Left ventricle myocardium inferior (tissue), 1 donor: ENCODE data around the gene SIN3B. TPM values are rescaled to one million over a fixed set of nuclear protein-coding genes. Genes with fewer than 3 reads are reported as not detected.

Experiments
- DNase-seq: peaks from one replicate; pipeline ENCODE4 v3.0.0-alpha.2; 2020
- H3K27ac ChIP-seq: fragments of 200-600 bp; replicated peaks from 2 replicates; pipeline ENCODE4 v1.8.0; 2021
- H3K27me3 ChIP-seq: fragments of 200-600 bp; 2 replicates; pipeline ENCODE4 v1.8.0; 2021; ENCODE audit warnings: low read depth
- H3K36me3 ChIP-seq: fragments of 200-600 bp; 2 replicates; pipeline ENCODE4 v1.8.0; 2021
- H3K4me1 ChIP-seq: fragments of 200-600 bp; 2 replicates; pipeline ENCODE4 v1.8.0; 2021
- H3K4me3 ChIP-seq: fragments of 200-600 bp; 2 replicates; pipeline ENCODE4 v1.8.0; 2021; ENCODE audit warnings: mild to moderate bottlenecking, moderate library complexity
- H3K9me3 ChIP-seq: fragments of 200-600 bp; replicated peaks from 2 replicates; pipeline ENCODE4 v1.8.0; 2021
- CTCF ChIP-seq: fragments of 200-600 bp; IDR thresholded peaks from 2 replicates; pipeline ENCODE4 v1.8.0; 2021; ENCODE audit warnings: antibody characterized with exemption, mild to moderate bottlenecking, borderline replicate concordance
- intact Hi-C: fragments of 100-400 bp; cut with micrococcal nuclease; formaldehyde crosslinking; loops from one replicate; pipeline ENCODE4 v1.11.0; 2022
- total RNA-seq: library from RNA; stranded (reverse); fragmentation: NEBNext Ultra II Directional; extraction: Animal tissue kit (Norgen Biotek cat#: 25700); gene quantifications from one replicate; pipeline ENCODE4 v1.2.1, GENCODE V29; 2021
- donor health status: DM: no; HTN: yes; CAD: no; lungs with severe emphysema.

Gene SIN3B
- total RNA-seq, 1 donor from 2014 or later = 24.4 TPM

DNA sequence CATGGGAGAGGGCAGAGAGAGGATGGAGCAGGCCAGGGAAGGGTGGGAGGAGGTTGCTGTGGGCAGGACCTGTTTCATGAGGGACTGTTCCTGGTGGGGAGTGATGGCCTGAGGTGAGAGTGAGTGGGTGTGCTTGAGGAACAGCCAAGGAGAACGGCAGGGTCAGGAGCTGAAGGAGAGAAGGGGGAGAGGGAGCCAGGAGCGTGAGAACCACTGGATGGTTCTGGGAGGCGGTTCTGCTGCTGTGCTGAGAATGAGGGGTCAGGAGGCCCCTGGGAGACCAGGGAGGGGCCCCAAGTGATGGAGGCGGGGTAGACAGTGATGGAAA, 7.8 kb downstream of the SIN3B start:
- Histone ChIP-seq H3K27me3 (no peaks in the 10 kb centered on the region), H3K36me3 (peaks cover 81% of the 10 kb centered on the region), H3K9me3 (no peaks in the 10 kb centered on the region), H3K4me1 (peaks cover 25% of the 10 kb centered on the region), H3K27ac (no peak overlapping the region), H3K4me3 (no peak overlapping the region)
- intact Hi-C loops = no loop called here
- TF ChIP-seq CTCF = no peak
- no peak for DNase-seq

DNA sequence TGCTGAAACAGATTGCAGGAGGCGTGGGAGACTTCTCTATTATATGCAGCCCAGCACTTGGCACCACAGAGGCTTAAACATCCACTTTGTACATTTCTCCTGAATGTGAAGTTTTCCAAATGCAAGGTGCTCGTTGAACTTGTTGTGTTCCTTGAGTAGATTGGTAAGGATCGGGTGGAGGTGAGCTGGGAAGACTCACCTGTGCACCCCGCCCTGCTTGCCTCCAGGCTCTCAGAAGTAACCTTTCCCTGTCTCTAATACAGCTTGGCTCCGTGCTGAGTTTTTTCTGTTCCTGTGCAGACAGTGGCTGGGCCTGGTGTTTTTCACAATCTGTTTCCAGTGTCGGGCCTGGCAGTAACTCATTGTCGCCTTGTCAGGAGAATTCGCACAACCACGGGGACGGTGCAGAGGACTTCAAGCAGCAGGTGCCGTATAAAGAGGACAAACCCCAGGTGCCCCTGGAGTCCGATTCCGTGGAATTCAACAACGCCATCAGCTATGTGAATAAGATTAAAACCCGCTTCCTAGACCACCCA, 12.3 kb downstream of the SIN3B start:
- Histone ChIP-seq H3K4me3 (no peak overlapping the region), H3K27me3 (no peaks in the 10 kb centered on the region), H3K27ac (no peak overlapping the region), H3K4me1 (peaks cover 21% of the 10 kb centered on the region), H3K9me3 (no peaks in the 10 kb centered on the region), H3K36me3 (peaks cover 78% of the 10 kb centered on the region)
- no peak for TF ChIP-seq CTCF
- no peak for DNase-seq
- intact Hi-C loops = no loop called here

DNA sequence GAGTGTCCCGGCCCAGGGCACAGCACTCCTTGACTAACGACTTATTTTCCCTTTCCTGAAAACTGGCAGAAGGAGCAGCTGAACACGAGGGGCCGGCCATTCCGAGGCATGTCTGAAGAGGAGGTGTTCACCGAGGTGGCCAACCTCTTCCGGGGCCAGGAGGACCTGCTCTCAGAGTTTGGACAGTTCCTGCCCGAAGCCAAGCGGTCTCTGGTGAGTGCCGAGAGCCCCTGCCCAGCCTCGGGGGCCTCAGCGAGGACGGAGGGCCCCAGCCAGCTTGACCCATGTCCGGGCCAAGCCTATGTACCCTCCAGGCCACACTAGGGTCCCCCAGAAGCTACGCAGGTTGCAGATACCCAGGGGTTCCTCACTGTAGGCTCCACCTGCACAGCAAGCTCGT, 17.7 kb downstream of the SIN3B start:
- Histone ChIP-seq H3K4me3 (no peak overlapping the region), H3K27ac (no peak overlapping the region), H3K36me3 (peaks cover 94% of the 10 kb centered on the region), H3K27me3 (no peaks in the 10 kb centered on the region), H3K9me3 (no peaks in the 10 kb centered on the region), H3K4me1 (peaks cover 11% of the 10 kb centered on the region)
- no peak for DNase-seq
- intact Hi-C loops = no loop called here
- TF ChIP-seq CTCF = no peak

DNA sequence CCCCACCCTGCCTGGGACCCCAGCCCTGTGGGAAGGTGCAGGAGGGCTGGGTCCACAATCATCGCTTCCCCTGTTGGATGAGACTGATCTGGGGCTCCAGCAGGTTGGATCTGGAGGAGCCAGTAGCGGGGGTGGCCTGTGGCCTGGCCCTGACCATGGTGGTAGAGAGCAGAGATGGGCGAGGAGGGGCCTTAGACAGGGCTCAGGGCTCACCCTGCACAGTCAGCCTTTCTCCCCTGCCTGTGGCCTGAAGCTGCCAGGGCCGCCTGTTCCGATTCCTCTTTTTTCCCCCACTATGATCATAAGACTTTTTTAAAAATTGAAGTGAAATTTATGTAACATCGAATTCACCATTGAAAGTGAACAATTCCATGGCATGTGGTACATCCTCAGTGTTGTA, 18.2 kb downstream of the SIN3B start:
- intact Hi-C loops = no loop called here
- Histone ChIP-seq H3K27ac (no peak overlapping the region), H3K36me3 (peaks cover 94% of the 10 kb centered on the region)

DNA sequence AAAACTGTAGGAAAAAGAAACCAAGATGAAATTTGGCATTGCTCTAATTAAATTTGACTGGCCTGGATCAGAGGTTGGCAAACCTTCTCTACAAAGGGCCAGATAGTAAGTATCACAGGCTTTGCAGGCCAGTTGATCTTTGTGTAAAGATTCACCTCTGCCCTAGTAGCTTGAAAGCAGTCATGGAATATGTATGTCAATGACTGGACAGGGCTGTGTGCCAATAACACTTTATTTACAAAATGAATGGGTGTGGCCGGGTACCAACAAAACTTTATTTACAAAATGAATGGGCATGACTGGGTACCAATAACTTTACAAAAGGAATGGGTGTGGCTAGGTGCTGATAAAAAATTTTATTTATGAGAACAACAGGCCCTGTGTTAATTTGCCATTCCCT, 20.0 kb downstream of the SIN3B start:
- Histone ChIP-seq H3K36me3 (peaks cover 94% of the 10 kb centered on the region), H3K27me3 (no peaks in the 10 kb centered on the region), H3K4me3 (no peak overlapping the region), H3K4me1 (peaks cover 10% of the 10 kb centered on the region), H3K9me3 (no peaks in the 10 kb centered on the region), H3K27ac (no peak overlapping the region)
- intact Hi-C loops = no loop called here
- TF ChIP-seq CTCF = no peak
- no peak for DNase-seq

More for the DNA sequence above, 18.2 kb downstream of the SIN3B start:
- H3K4me1 ChIP-seq = peaks cover 10% of the 10 kb centered on the region
- H3K9me3 ChIP-seq = no peaks in the 10 kb centered on the region
- H3K4me3 ChIP-seq = no peak overlapping the region
- TF ChIP-seq CTCF = no peak
- no peaks in the 10 kb centered on the region for H3K27me3 ChIP-seq
- no peak for DNase-seq

DNA sequence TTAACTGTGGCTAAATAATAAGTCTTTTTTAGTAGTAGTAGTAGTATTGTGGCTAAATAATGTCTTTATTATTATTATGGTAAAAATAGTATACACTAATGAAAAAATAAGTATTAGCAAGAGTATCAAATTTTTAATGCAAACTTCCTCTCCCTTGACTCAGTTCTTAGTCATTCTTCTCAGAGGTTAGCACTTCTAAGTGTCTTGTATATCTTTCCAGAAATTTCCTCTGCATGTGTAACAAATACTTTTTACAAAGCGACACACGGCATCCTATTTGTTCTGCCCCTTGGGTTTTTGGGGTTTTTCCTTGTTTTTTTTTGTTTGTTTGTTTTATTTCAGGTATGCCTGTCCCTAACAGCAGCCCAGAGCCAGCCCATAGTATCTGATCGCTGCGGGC, 20.9 kb downstream of the SIN3B start:
- Histone ChIP-seq H3K4me1 (peaks cover 4% of the 10 kb centered on the region), H3K4me3 (no peak overlapping the region), H3K27me3 (no peaks in the 10 kb centered on the region), H3K36me3 (peaks cover 99% of the 10 kb centered on the region), H3K9me3 (no peaks in the 10 kb centered on the region), H3K27ac (no peak overlapping the region)
- no peak for TF ChIP-seq CTCF
- intact Hi-C loops = no loop called here
- DNase-seq = no peak
